Lower leg skin (tissue), 3 donors: ENCODE measurements around the gene KCNK3.

Source experiments
- CTCF ChIP-seq, 3 donors: fragments of 450-650 bp; IDR thresholded peaks; one replicate each; pipeline ENCODE4 v1.5.1; 2016; ENCODE audit warnings: antibody characterized with exemption in 3 of 3, mild to moderate bottlenecking in 3 of 3, moderate library complexity in 2 of 3
- POLR2A ChIP-seq, 2 donors: fragments of 450-650 bp; IDR thresholded peaks; one replicate each; pipeline ENCODE4 v1.6.1; 2016 to 2017; ENCODE audit warnings: antibody characterized with exemption in 2 of 2, mild to moderate bottlenecking in 1 of 2, moderate library complexity in 1 of 2

DNA sequence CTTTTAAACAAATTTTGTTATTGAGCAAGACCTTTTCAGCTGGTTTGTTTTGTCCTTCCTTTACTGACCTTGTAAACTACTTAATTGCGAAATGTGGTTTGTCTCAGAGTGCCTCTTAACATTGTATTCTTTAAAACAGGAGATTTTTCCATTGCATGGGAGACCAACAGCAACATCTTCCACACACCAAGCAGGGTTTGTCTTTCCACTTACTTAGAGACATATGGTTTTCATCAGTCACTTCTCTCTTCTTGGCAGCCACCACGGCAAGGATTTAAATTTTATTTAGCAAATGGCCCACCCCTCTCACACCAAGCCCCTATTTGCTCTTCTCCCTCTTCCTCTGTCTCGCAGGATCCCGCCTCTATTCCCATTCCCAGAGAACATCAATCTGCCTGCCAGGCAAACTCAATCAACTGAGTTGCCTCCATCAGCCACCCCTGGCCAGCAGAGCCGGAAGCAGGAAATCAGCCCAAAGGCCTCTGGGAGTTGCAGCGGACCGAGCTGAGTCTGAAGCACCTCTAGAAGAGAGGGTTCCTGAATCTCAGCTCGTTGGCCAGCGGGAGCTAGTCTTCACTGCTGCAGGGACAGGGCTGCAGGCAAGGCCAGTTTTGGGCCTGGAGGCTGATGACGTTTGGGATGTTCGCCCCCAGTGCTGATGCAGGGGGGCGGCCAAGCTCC lies 40.0 kb upstream of the KCNK3 start:
- TF ChIP-seq CTCF (IDR thresholded peaks at IDR 0.05) (no peak), POLR2A (IDR thresholded peaks at IDR 0.05) (no peak)
